SK-N-MC (cell line): ENCODE data around the gene NEUROD2.

Experiments used
- DNase-seq: peaks from one replicate; pipeline ENCODE4 v3.0.0-alpha.2; 2011; ENCODE audit warnings: low read depth, low spot score
- H3K27ac ChIP-seq: fragments of 200-600 bp; sonication (generic); 2 replicates; pipeline ENCODE4 v1.5.1; 2016; ENCODE audit warnings: mixed run types
- H3K36me3 ChIP-seq: fragments of 200-600 bp; sonication (generic); 2 replicates; pipeline ENCODE4 v1.6.1; 2017; ENCODE audit warnings: antibody characterized with exemption, low read length, mixed read lengths; ENCODE audit not compliant: insufficient read depth
- H3K4me3 ChIP-seq: fragments of 200-600 bp; sonication (generic); 2 replicates; pipeline ENCODE4 v1.5.1; 2016
- H3K9ac ChIP-seq: fragments of 200-600 bp; sonication (generic); 2 replicates; pipeline ENCODE4 v1.8.0; 2017; ENCODE audit warnings: mixed run types, mixed read lengths; ENCODE audit not compliant: insufficient read length
- H3K9me3 ChIP-seq: fragments of 200-600 bp; sonication (generic); 2 replicates; pipeline ENCODE4 v1.6.1; 2017; ENCODE audit warnings: low read depth, mild to moderate bottlenecking, antibody characterized with exemption, low read length, moderate library complexity, mixed read lengths
- EZH2 ChIP-seq: fragments of 200-600 bp; sonication (generic); IDR thresholded peaks from one replicate; pipeline ENCODE4 v1.6.1; 2017; ENCODE audit warnings: antibody characterized with exemption
- FOXP2 ChIP-seq: optimal IDR thresholded peaks from 2 replicates; pipeline ENCODE3; 2011; ENCODE audit warnings: mild to moderate bottlenecking, moderate library complexity; ENCODE audit not compliant: insufficient read depth; ENCODE audit errors: extremely low read length, control extremely low read depth
- POLR2AphosphoS5 ChIP-seq: IDR thresholded peaks from 2 replicates; pipeline ENCODE4 v1.6.1; 2012; ENCODE audit warnings: mild to moderate bottlenecking, low read depth, low read length, borderline replicate concordance

NEUROD2 gene

DNA sequence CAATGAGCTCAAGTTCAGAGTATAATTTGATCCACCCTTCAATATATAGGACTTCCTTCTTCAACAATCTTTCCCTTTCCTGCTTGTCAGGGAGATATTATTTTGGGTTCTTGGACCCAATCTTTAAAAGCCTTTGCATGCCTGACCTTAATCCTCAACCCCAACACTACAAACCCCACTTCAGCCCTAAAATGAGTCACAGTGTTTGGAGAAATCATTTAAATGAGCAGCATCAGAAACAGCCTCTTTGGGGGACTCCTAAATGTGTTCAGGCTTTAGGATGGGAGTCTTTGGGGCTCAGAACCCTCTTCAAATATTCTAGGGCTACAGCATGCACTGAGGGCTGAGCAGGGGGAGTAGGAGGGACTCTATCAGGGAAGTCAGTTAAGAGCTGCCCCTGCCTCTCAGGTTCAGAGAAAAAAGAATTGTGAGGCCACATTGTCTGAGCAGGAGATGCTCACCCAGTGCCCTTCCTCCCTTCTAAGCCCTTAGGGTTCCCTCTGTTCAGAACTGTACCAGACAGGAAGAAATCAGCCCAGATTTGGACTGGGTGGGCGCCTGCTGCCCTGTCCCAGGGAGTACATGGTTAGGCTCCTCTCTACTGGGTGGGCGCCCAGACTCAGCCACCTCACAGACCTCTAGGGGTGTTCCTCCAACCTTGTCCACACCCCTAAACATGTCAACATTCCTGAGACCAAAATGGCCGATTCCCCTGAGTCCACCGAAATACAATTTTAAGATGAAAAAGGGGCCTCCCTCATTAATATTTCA is 5.0 kb downstream of the NEUROD2 start:
- TF ChIP-seq EZH2 = no peak
- no peak for TF ChIP-seq FOXP2
- no peak for TF ChIP-seq POLR2AphosphoS5
- Histone ChIP-seq H3K4me3 (no peak overlapping the region), H3K27ac (no peak overlapping the region), H3K9ac (no peak overlapping the region), H3K9me3 (no peaks in the 10 kb centered on the region), H3K36me3 (no peaks in the 10 kb centered on the region)
- DNase-seq = no peak

DNA sequence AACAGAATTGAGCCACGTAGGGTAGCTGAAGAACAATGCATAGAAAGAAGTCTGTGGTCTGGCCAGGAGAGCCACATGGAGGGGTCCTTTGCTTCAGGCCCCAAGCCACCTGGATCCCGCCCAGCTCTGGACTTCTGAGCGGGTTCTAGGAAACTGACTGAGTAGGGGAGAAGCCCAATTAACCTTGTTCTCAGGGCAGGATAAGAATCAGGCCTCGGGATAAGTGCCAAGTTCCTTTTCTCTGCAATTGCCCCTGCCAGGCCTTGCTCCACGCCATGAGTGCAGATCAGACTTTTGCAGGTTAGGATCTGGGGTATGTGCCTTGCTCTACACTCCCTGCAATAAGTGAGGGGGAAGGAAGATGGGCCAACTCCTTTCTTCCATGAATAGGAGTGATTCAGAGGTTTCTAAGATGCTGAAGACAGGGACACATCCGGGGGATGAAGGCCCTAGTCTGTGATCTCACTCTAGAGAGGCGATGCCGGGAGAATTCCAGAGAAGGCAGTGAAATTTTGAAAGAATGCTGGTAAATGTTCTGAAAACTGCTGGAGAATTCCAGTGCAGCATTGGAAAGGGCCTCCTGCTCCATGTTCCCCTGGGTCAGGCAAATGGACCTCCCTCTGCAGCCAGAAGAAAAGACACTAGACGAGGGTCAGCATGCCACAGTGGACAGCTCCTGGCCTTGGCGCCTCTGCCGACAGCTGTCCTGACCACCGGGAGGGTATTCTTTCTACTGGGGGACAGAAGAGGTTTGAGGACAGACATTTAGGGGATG is 5.8 kb downstream of the NEUROD2 start:
- no peaks in the 10 kb centered on the region for H3K36me3 ChIP-seq
- TF ChIP-seq POLR2AphosphoS5 = no peak
- TF ChIP-seq EZH2 = no peak
- no peak for TF ChIP-seq FOXP2
- no peaks in the 10 kb centered on the region for H3K9me3 ChIP-seq
- DNase-seq = no peak
- H3K9ac ChIP-seq = no peak overlapping the region
- H3K4me3 ChIP-seq = no peak overlapping the region
- H3K27ac ChIP-seq = no peak overlapping the region

DNA sequence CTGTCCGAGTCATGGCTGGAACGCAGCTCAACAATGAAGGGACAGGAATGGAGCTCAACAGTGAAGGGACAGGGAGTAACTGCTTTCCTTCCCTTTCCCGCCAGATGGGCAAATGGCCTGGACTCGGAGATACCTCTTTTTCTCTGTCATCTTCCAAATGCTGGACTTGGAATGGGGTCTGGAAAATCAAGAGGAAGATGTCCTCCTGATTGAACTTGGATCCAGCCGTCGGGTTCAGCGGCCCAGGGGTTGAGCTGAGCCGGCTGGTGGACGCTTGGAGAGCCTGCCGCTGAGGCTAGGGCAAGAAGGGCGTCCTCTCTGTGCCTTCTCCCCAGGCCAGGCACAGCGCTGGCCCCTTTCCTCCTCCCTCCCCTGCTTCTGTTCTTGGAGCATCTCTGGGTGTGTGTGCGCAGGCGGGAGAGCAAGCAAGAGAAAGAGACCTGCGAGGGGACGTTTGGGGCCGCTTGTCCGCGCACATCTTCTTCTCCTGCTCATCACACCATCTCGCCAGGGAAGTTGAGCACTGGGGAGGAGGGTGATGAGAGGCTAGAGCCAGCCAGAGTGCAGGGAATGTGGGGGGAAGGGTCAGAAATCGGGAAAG is 6.6 kb downstream of the NEUROD2 start:
- Histone ChIP-seq H3K27ac (no peak overlapping the region), H3K36me3 (no peaks in the 10 kb centered on the region), H3K4me3 (no peak overlapping the region), H3K9me3 (no peaks in the 10 kb centered on the region), H3K9ac (no peak overlapping the region)
- TF ChIP-seq FOXP2 (no peak), POLR2AphosphoS5 (no peak)
- DNase-seq = no peak

DNA sequence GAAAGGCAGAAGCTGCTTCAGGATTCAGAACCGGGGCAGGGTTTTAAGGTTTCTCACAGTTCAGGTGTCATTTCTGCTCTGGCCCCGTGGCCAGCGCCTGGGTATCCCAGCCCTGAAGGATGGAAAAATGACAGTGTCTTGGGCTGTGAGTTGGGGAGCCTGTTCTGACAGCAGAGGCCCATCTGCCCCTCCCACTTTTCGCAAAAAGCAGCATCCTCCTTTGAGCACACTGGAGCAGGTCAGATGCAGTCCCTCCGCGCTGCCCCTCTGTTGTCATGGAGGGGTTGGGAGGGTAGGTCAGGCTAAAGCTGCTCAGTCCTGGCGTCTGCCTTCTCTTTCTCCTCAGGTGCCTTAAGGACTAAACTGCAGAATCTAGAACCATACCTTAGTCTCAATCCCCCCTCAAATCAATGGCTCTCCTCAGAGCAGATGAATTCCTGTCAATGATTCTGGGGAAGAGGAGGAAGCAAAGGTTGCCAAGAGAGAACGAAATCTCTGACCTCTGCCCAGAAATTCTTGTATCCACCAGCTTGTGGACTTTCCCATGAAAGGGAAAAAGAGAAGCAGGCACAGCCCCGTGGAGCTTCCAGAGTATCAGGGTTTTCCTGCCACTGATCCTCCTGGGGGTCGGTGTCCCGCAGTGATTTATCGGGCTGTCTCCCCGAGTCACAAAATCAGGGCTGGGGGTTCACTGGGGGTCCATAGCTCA is 7.3 kb downstream of the NEUROD2 start:
- Histone ChIP-seq H3K4me3 (no peak overlapping the region), H3K27ac (no peak overlapping the region), H3K9me3 (no peaks in the 10 kb centered on the region), H3K9ac (no peak overlapping the region), H3K36me3 (no peaks in the 10 kb centered on the region)
- TF ChIP-seq EZH2 = no peak
- no peak for TF ChIP-seq POLR2AphosphoS5
- no peak for TF ChIP-seq FOXP2
- no peak for DNase-seq

DNA sequence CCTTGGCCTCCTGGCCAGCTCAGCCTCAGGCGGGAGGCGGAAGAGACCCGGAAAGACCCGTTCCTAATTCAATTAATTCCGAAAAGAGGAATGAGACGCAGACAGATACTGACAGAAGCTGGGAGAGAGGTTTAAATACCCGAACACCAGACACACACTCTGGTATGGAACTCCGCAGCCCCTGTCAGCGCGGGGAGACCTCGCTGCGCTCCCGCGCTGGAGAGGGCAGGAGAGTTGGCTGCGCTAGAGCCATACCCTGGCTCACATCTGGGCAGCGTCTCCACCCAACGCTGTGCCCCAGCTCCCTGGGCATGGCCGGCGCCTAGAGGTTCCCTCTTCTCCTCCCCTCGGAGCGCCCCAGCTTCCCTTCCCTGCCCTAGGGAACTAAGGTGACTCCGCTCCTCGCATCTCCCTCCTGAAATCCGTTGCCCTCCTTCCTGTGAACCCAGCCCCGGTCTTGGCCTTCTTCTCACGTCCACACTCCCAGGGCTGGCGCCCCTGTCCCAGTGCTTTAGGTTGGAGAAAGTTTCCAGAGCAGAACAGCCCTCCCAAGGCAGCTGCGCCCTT is 8.0 kb downstream of the NEUROD2 start:
- H3K4me3 ChIP-seq = peak overlapping the region; percentile 75

DNA sequence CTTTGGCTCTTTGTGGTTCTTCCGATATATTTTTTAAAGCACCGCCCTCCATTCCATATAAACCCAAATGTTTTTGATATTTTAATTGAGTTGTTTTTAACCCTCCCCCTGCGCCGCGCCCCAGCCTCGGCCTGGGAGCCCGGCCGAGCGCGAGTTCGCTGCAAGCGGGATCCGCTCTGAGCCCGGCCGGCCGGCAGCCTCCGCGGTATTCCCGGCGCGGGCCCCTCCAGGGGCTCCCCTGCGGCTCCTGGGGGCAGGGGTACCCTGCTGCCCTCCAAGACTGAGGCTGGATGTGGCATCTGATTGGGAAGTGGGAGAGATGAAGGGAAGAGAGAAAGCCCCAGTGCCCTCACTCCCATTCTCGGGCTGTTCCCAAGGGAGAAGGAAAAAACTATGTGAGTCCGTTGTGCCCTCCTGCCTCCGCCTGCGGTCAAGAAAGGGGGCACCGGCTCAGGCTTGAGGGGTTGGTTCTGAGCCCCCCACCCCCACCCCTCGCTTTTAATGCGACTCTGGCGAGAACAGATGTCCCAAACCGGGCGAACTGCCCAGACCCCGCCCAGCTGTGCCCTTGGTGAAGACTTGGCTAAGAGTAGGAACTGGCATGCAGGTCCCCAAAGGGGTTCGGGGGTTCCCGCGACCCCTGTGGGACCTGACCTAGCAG is 8.6 kb downstream of the NEUROD2 start:
- no peak for DNase-seq
- H3K36me3 ChIP-seq = no peaks in the 10 kb centered on the region
- TF ChIP-seq POLR2AphosphoS5 (no peak), EZH2 (no peak), FOXP2 (no peak)
- peak overlapping the region; percentile 75 for H3K4me3 ChIP-seq
- no peak overlapping the region for H3K27ac ChIP-seq
- no peak overlapping the region for H3K9ac ChIP-seq
- H3K9me3 ChIP-seq = no peaks in the 10 kb centered on the region

More for the DNA sequence above, 8.0 kb downstream of the NEUROD2 start:
- no peak for TF ChIP-seq EZH2
- no peak for TF ChIP-seq POLR2AphosphoS5
- TF ChIP-seq FOXP2 = no peak
- Histone ChIP-seq H3K9me3 (no peaks in the 10 kb centered on the region), H3K27ac (no peak overlapping the region), H3K36me3 (no peaks in the 10 kb centered on the region), H3K9ac (no peak overlapping the region)
- no peak for DNase-seq

DNA sequence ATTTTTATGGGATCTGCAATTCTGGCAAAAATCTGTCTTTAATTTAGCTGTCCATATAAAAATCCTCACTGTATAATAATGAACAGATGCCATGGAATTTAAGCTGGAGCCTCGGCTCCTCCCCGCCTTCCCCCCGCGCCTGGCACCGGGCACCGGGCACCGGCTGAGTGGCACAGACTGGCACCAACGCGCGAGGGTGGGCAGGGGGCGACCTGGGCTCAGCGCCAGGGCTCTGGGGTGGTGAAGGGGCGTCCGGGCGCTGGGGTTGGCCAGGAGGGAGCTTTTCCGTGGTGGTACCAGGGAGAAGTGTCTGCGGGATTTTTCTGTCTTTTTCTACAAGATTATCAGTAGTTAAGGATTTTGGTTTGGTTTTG is 9.1 kb downstream of the NEUROD2 start:
- no peak for DNase-seq
- Histone ChIP-seq H3K9me3 (no peaks in the 10 kb centered on the region), H3K4me3 (peak overlapping the region; percentile 75), H3K9ac (no peak overlapping the region), H3K36me3 (no peaks in the 10 kb centered on the region), H3K27ac (no peak overlapping the region)
- no peak for TF ChIP-seq FOXP2
- TF ChIP-seq EZH2 = no peak
- no peak for TF ChIP-seq POLR2AphosphoS5
